HepG2 (cell line): Measurements from ENCODE around the gene S100A13. TPM values are rescaled to one million over a fixed set of nuclear protein-coding genes. Genes with fewer than 3 reads are reported as not detected.

Source experiments
- ELK4 ChIP-seq: sonication (generic); formaldehyde crosslinking; IDR thresholded peaks from 2 replicates; pipeline ENCODE4 v1.9.0; 2021; ENCODE audit warnings: missing genetic modification reagents, borderline replicate concordance
- HINFP ChIP-seq: sonication (generic); formaldehyde crosslinking; IDR thresholded peaks from 2 replicates; pipeline ENCODE4 v1.4.0; 2020; ENCODE audit warnings: low read depth, mild to moderate bottlenecking, missing genetic modification reagents
- RXRB ChIP-seq: IDR thresholded peaks from 2 replicates; pipeline ENCODE4 v1.6.1; 2016; ENCODE audit warnings: borderline replicate concordance, missing genetic modification reagents, missing compliant biosample characterization
- TBX3 ChIP-seq: fragments of 450-650 bp; IDR thresholded peaks from 2 replicates; pipeline ENCODE4 v1.6.1; 2017; ENCODE audit warnings: antibody characterized with exemption, mild to moderate bottlenecking, inconsistent platforms, borderline replicate concordance
- ZNF232 ChIP-seq: sonication (generic); formaldehyde crosslinking; IDR thresholded peaks from 2 replicates; pipeline ENCODE4 v1.4.0; 2020; ENCODE audit warnings: missing genetic modification reagents, borderline replicate concordance
- ZNF331 ChIP-seq: sonication (generic); formaldehyde crosslinking; IDR thresholded peaks from 2 replicates; pipeline ENCODE4 v1.4.0; 2020; ENCODE audit warnings: missing genetic modification reagents
- ZNF33B ChIP-seq: sonication (generic); formaldehyde crosslinking; IDR thresholded peaks from 2 replicates; pipeline ENCODE4 v1.5.1; 2020; ENCODE audit warnings: mild to moderate bottlenecking, missing genetic modification reagents
- ZNF784 ChIP-seq: sonication (generic); formaldehyde crosslinking; IDR thresholded peaks from 2 replicates; pipeline ENCODE4 v1.5.1; 2020; ENCODE audit warnings: missing genetic modification reagents, mild to moderate bottlenecking, borderline replicate concordance
- polyA plus RNA-seq, 8 experiments: library from polyadenylated mRNA; depleted of rRNA in 3 of 8; stranded (reverse) in 7 of 8; unstranded in 1 of 8; fragments of >200 nt; fragmentation: Illumina TruSeq in 4 of 8; extraction: Trizol in 4 of 8; gene quantifications; 2 replicates each; pipeline versions ENCODE4 v1.2.1 to v1.2.3, GENCODE V29; 2011 to 2016; ENCODE audit warnings: low read depth in 4 of 8, missing spikeins in 1 of 8, mixed read lengths in 1 of 8; ENCODE audit not compliant: insufficient read depth in 1 of 8
- total RNA-seq, 5 experiments: library from RNA; depleted of rRNA; stranded (reverse); fragments of >200 nt; fragmentation: Illumina TruSeq; extraction: Trizol; gene quantifications; 2 replicates each; pipeline ENCODE4 v1.2.3, GENCODE V29; 2016; ENCODE audit warnings: low read depth in 1 of 5
- TF ChIP-seq, protein P1 (sequence below): sonication (generic); formaldehyde crosslinking; IDR thresholded peaks from 2 replicates; pipeline ENCODE4 v1.9.0; 2021; ENCODE audit warnings: missing genetic modification reagents, mild to moderate bottlenecking, borderline replicate concordance

S100A13 gene
- total and polyA plus RNA-seq, 2 of the 13 experiments (the other 11 are each of a cell fraction or from before 2014, with no cell fraction given): 89.5 to 172 TPM

DNA sequence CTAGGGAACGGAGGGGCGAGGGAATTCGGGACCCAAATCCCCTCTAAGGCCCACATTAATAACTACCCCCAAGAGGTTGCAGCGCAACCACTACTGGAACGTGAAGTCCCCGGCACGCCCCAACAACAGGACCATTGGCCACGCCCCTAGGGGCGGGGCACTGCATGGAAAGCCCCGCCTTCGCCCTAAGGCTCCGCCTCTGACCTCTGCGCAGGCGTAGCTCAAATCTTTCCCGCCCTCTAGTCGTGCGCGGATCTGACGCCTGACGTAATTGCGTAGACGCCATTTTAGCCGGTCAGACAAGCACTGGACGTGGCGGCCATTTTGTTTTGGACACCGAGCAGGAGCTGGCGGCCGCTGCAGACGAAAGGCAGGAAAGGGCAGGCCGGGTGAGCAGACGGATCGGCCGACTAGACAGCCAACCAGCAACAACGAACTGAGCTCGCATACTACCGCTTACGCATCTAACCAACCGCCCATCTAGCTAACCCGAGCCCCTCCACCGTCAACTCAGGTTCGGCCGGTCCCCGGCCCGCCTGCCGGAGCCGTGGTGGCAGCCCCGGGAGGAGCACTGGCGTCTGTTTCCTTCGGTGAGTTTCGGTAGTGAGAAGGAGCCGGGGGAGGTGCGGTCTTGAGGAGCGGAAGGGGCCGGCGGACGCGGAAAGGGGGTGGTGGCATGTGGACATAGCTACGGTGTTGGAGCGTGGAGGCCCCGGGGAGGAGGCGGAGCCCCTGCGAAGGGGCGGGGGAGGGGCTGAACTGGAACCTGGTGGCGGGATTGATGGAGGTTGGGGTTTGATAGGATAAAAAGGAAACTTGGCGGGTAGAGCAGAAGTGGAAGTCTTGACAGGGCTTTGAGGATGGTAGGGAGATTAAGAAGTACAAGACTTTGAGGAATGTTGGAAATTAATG is 6.7 kb upstream of the S100A13 start, which contains the start of gene CHTOP (continued):
- TF ChIP-seq ZNF331 (CRISPR knock-in tag) (peak; percentile 55; the same call in 1 of the 2 replicates), ZNF33B (CRISPR knock-in tag) (no peak; the same call in 1 of the 2 replicates), TBX3 (peak; percentile 42; the same call in 1 of the 2 replicates), ELK4 (no peak), RXRB (CRISPR knock-in tag) (peak; percentile 39; the same call in 1 of the 2 replicates), ZNF232 (CRISPR knock-in tag) (0 out of 2 replicates have a peak, but pooled peaks have one; percentile 45), HINFP (no peak; the same call in 1 of the 2 replicates), ZNF784 (peak; percentile 70; the same call in 1 of the 2 replicates)
- TF ChIP-seq, protein P1, sequence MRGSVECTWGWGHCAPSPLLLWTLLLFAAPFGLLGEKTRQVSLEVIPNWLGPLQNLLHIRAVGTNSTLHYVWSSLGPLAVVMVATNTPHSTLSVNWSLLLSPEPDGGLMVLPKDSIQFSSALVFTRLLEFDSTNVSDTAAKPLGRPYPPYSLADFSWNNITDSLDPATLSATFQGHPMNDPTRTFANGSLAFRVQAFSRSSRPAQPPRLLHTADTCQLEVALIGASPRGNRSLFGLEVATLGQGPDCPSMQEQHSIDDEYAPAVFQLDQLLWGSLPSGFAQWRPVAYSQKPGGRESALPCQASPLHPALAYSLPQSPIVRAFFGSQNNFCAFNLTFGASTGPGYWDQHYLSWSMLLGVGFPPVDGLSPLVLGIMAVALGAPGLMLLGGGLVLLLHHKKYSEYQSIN (CRISPR knock-in tag): no peak
